IMR-90 (cell line): ENCODE measurements around the gene ZNF385B. TPM values are rescaled to one million over a fixed set of nuclear protein-coding genes. Genes with fewer than 3 reads are reported as not detected.

Experiments used
- ATAC-seq: fragments of 200-7000 bp; cut with Tn5 transposase; 2 replicates; pipeline ENCODE4 v1.9.1; 2020; ENCODE audit warnings: low read depth, mild to moderate bottlenecking, moderate library complexity
- BruUV-seq: library from RNA; stranded (reverse); fragments of 400-500 nt; replicated peaks from 2 replicates; lab custom pipeline; 2021; lab: Mats Ljungman, UMichigan
- CTCF ChIA-PET: fragments of 300-600 bp; formaldehyde crosslinking; extraction: SDS; loops from one replicate; lab custom pipeline; 2021; ENCODE audit warnings: antibody characterized with exemption; lab: Yijun Ruan, JAX
- POLR2A ChIA-PET: fragments of 300-600 bp; sonication (Branson Sonifier 250); formaldehyde crosslinking; loops from one replicate; lab custom pipeline; 2022; ENCODE audit warnings: antibody characterized with exemption; ENCODE audit not compliant: unreplicated experiment; lab: Charles Lee
- DNase-seq: peaks from one replicate; pipeline ENCODE4 v3.0.0; 2013
- H2AFZ ChIP-seq: replicated peaks from 2 replicates; pipeline ENCODE3; 2013; ENCODE audit warnings: low read length, mild to moderate bottlenecking; ENCODE audit not compliant: poor library complexity
- H2AK5ac ChIP-seq: 2 replicates; pipeline ENCODE4 v1.6.1; 2013; ENCODE audit warnings: low read depth, low read length, inconsistent platforms
- H2AK9ac ChIP-seq: replicated peaks from 2 replicates; pipeline ENCODE3; 2013; ENCODE audit warnings: mild to moderate bottlenecking, low read depth, low read length, moderate library complexity; ENCODE audit not compliant: poor library complexity
- H2BK120ac ChIP-seq: 2 replicates; pipeline ENCODE4 v1.6.1; 2013; ENCODE audit warnings: low read depth, low read length, inconsistent platforms
- H2BK15ac ChIP-seq: 3 replicates; pipeline ENCODE4 v1.6.1; 2013; ENCODE audit warnings: low read depth, low read length, inconsistent platforms
- H2BK20ac ChIP-seq: 2 replicates; pipeline ENCODE4 v1.6.1; 2013; ENCODE audit warnings: low read depth, mild to moderate bottlenecking, inconsistent platforms, low read length, moderate library complexity
- H2BK5ac ChIP-seq: 2 replicates; pipeline ENCODE4 v1.6.1; 2013; ENCODE audit warnings: mild to moderate bottlenecking, low read depth, low read length, inconsistent platforms; ENCODE audit not compliant: poor library complexity, severe bottlenecking
- H3K14ac ChIP-seq: replicated peaks from 2 replicates; pipeline ENCODE4 v1.6.1; 2013; ENCODE audit warnings: low read depth, low read length, inconsistent platforms
- H3K18ac ChIP-seq: 2 replicates; pipeline ENCODE4 v1.6.1; 2013; ENCODE audit warnings: low read depth, low read length, control low read depth
- H3K23ac ChIP-seq: 2 replicates; pipeline ENCODE4 v1.6.1; 2013; ENCODE audit warnings: low read depth, low read length, inconsistent platforms
- H3K27ac ChIP-seq: 2 replicates; pipeline ENCODE4 v1.5.1; 2013; ENCODE audit warnings: mild to moderate bottlenecking, control low read depth, low read length; ENCODE audit not compliant: insufficient read depth
- H3K27me3 ChIP-seq: 2 replicates; pipeline ENCODE4 v1.6.1; 2013; ENCODE audit warnings: low read length; ENCODE audit not compliant: control insufficient read depth, insufficient read depth
- H3K36me3 ChIP-seq: 2 replicates; pipeline ENCODE4 v1.6.1; 2013; ENCODE audit warnings: low read length, mixed read lengths; ENCODE audit not compliant: control insufficient read depth, insufficient read depth
- H3K4ac ChIP-seq: 2 replicates; pipeline ENCODE4 v1.6.1; 2013; ENCODE audit warnings: low read depth, low read length, inconsistent platforms
- H3K4me1 ChIP-seq: 2 replicates; pipeline ENCODE4 v1.6.1; 2013; ENCODE audit warnings: low read length, mixed read lengths; ENCODE audit not compliant: control insufficient read depth, insufficient read depth
- H3K4me2 ChIP-seq: 2 replicates; pipeline ENCODE4 v1.6.1; 2013; ENCODE audit warnings: low read depth, mild to moderate bottlenecking, control low read depth, low read length, moderate library complexity
- H3K4me3 ChIP-seq: 2 replicates; pipeline ENCODE4 v1.5.1; 2013; ENCODE audit warnings: low read depth, mild to moderate bottlenecking, control low read depth, low read length, moderate library complexity; ENCODE audit not compliant: insufficient read depth
- H3K56ac ChIP-seq: 2 replicates; pipeline ENCODE4 v1.6.1; 2013; ENCODE audit warnings: low read length, inconsistent platforms; ENCODE audit not compliant: insufficient read depth; ENCODE audit errors: extremely low read depth
- H3K79me1 ChIP-seq, 2 experiments: 2 replicates each; pipeline ENCODE4 v1.6.1; 2013; ENCODE audit warnings: low read length in 2 of 2, inconsistent platforms in 1 of 2, low read depth in 1 of 2
- H3K9ac ChIP-seq: 2 replicates; pipeline ENCODE4 v1.6.1; 2013; ENCODE audit warnings: low read depth, low read length, control low read depth
- H3K9me1 ChIP-seq: 2 replicates; pipeline ENCODE4 v1.6.1; 2013; ENCODE audit warnings: low read length, inconsistent platforms; ENCODE audit not compliant: insufficient read depth
- H3K9me3 ChIP-seq: 2 replicates; pipeline ENCODE4 v1.6.1; 2013; ENCODE audit warnings: low read length; ENCODE audit not compliant: control insufficient read depth, insufficient read depth
- H4K20me1 ChIP-seq: 2 replicates; pipeline ENCODE4 v1.6.1; 2013; ENCODE audit warnings: low read length, inconsistent platforms; ENCODE audit not compliant: insufficient read depth
- H4K5ac ChIP-seq: 2 replicates; pipeline ENCODE4 v1.6.1; 2013; ENCODE audit warnings: mild to moderate bottlenecking, low read depth, low read length, control low read depth
- H4K8ac ChIP-seq, 2 experiments: 2 replicates each; pipeline ENCODE4 v1.6.1; 2013; ENCODE audit warnings: low read depth in 2 of 2, low read length in 2 of 2, control low read depth in 1 of 2, inconsistent platforms in 1 of 2
- H4K91ac ChIP-seq: 2 replicates; pipeline ENCODE4 v1.6.1; 2013; ENCODE audit warnings: low read depth, low read length, inconsistent platforms; ENCODE audit not compliant: insufficient read depth
- RAD21 ChIP-seq: IDR thresholded peaks from 2 replicates; pipeline ENCODE4 v1.6.1; 2012; ENCODE audit warnings: low read length, improper control_type of control experiment
- WGBS, 2 experiments: methylation state at CpG; one replicate each; pipeline versions ENCODE4 v1.1.5 to v1.1.7; 2013; ENCODE audit warnings: missing lambda C conversion rate in 2 of 2; ENCODE audit not compliant: insufficient read length in 1 of 2; ENCODE audit errors: extremely low coverage in 2 of 2; 5-methylcytosine and 5-hydroxymethylcytosine counted together
- dilution Hi-C: fragments of 300-500 bp; cut with HindIII; formaldehyde crosslinking; loops from one replicate; pipeline ENCODE4 v1.14.3; 2018; ENCODE audit warnings: low sequenced_read_pairs; ENCODE audit not compliant: unreplicated experiment
- in situ Hi-C: fragments of 300-500 bp; cut with MboI; formaldehyde crosslinking; loops from 3 replicates; pipeline ENCODE4 v1.14.3; 2019; ENCODE audit warnings: low sequenced_read_pairs, inconsistent platforms, mixed read lengths
- intact Hi-C: fragments of 100-400 bp; cut with micrococcal nuclease; formaldehyde crosslinking; loops from 2 replicates; pipeline ENCODE4 v1.10.0; 2022
- polyA plus RNA-seq, 3 experiments: library from polyadenylated mRNA; depleted of rRNA; stranded (reverse); fragments of >200 nt; gene quantifications; 2 replicates each; pipeline ENCODE4 v1.2.3, GENCODE V29; 2012; ENCODE audit warnings: low replicate concordance in 1 of 3
- total RNA-seq: library from RNA; depleted of rRNA; stranded (reverse); fragments of >200 nt; gene quantifications from 2 replicates; pipeline ENCODE4 v1.2.3, GENCODE V29; 2012
- TF ChIP-seq, protein P1 (sequence below): fragments of 150-350 bp; IDR thresholded peaks from 2 replicates; pipeline ENCODE4 v1.6.1; 2017; ENCODE audit warnings: mild to moderate bottlenecking, antibody characterized with exemption, low read length, low read depth
- TF ChIP-seq, protein P2 (sequence below): conservative IDR thresholded peaks from 2 replicates; pipeline ENCODE4 v1.5.1; 2012; ENCODE audit warnings: mild to moderate bottlenecking, low read depth, low read length, improper control_type of control experiment

ZNF385B gene
- total and polyA plus RNA-seq, 2 of the 4 experiments (the other 2 are of a cell fraction) = not detected

DNA sequence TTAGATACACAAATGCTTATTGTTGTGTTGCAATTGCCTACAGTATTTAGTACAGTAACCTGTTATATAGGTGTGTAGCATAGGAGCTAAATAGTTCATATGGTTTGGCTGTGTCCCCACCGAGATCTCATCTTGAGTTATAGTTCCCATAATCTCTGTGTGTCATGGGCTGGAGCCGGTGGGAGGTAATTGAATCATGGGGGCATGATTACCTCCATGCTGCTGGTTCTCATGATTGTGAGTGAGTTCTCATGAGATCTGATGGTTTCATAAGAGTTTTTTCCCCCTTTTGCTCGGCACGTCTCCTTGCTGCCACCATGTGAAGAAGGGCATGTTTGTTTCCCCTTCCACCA is 406.3 kb downstream of the ZNF385B start:
- peak overlapping the region; percentile 97 for H3K4ac ChIP-seq
- peak overlapping the region; percentile 81 for H3K56ac ChIP-seq
- ChIA-PET POLR2A (no interaction called here), CTCF (interaction anchor here (1.0 to 1.5 kb wide), 2 partner anchors 12 to 33 kb away, joined by 3 read pairs; no protein-coding TSS in a partner anchor)
- WGBS, 2 experiments = no CpG with 5 or more reads among the region's 4 CpGs
- H3K18ac ChIP-seq = peak overlapping the region; percentile 92
- no peak overlapping the region for H3K4me3 ChIP-seq
- H2BK15ac ChIP-seq = peak overlapping the region; percentile 81; the same call in 1 of the 3 replicates
- peak overlapping the region; percentile 71 for H4K5ac ChIP-seq
- no peak overlapping the region for H2AK9ac ChIP-seq
- peak overlapping the region; percentile 99 for H2BK120ac ChIP-seq
- ATAC-seq (peak; percentile 13; the same call in 1 of the 2 replicates), DNase-seq (no peak)
- no peaks in the 10 kb centered on the region for H3K36me3 ChIP-seq
- H2AK5ac ChIP-seq = peak overlapping the region; percentile 98
- H3K23ac ChIP-seq = peak overlapping the region; percentile 76; the same call in 1 of the 2 replicates
- H2BK20ac ChIP-seq = peak overlapping the region; percentile 99
- TF ChIP-seq, protein P1, sequence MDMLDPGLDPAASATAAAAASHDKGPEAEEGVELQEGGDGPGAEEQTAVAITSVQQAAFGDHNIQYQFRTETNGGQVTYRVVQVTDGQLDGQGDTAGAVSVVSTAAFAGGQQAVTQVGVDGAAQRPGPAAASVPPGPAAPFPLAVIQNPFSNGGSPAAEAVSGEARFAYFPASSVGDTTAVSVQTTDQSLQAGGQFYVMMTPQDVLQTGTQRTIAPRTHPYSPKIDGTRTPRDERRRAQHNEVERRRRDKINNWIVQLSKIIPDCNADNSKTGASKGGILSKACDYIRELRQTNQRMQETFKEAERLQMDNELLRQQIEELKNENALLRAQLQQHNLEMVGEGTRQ = no peak
- TF ChIP-seq RAD21 = no peak
- TF ChIP-seq, protein P2, sequence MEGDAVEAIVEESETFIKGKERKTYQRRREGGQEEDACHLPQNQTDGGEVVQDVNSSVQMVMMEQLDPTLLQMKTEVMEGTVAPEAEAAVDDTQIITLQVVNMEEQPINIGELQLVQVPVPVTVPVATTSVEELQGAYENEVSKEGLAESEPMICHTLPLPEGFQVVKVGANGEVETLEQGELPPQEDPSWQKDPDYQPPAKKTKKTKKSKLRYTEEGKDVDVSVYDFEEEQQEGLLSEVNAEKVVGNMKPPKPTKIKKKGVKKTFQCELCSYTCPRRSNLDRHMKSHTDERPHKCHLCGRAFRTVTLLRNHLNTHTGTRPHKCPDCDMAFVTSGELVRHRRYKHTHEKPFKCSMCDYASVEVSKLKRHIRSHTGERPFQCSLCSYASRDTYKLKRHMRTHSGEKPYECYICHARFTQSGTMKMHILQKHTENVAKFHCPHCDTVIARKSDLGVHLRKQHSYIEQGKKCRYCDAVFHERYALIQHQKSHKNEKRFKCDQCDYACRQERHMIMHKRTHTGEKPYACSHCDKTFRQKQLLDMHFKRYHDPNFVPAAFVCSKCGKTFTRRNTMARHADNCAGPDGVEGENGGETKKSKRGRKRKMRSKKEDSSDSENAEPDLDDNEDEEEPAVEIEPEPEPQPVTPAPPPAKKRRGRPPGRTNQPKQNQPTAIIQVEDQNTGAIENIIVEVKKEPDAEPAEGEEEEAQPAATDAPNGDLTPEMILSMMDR = no peak
- H4K91ac ChIP-seq = peak overlapping the region; percentile 88
- H4K8ac ChIP-seq = peak overlapping the region; percentile 38 to 86; a peak in 2 of 4 replicates
- dilution Hi-C loops (no loop called here), in situ Hi-C loops (no loop called here), intact Hi-C loops (no loop called here)
- BruUV-seq = no TSS peak
- H3K9ac ChIP-seq = no peak overlapping the region
- peaks cover 8% of the 10 kb centered on the region for H3K9me1 ChIP-seq
- H3K4me2 ChIP-seq = peak overlapping the region; percentile 24; the same call in 1 of the 2 replicates
- H3K14ac ChIP-seq = peak overlapping the region; percentile 98
- H4K20me1 ChIP-seq = peaks cover 3% of the 10 kb centered on the region; the same call in 1 of the 2 replicates
- H3K4me1 ChIP-seq = peaks cover 8% of the 10 kb centered on the region
- peak overlapping the region; percentile 98 for H2BK5ac ChIP-seq
- peaks cover 3% of the 10 kb centered on the region; the same call in 1 of the 2 replicates for H3K9me3 ChIP-seq
- no peaks in the 10 kb centered on the region for H3K79me1 ChIP-seq
- peak overlapping the region; percentile 96 for H3K27ac ChIP-seq
- no peaks in the 10 kb centered on the region for H3K27me3 ChIP-seq
- H2AFZ ChIP-seq = no peak overlapping the region
